Measurements from ENCODE around the gene PRIMA1. TPM values are rescaled to one million over a fixed set of nuclear protein-coding genes. Genes with fewer than 3 reads are reported as not detected.

Gene PRIMA1, protein sequence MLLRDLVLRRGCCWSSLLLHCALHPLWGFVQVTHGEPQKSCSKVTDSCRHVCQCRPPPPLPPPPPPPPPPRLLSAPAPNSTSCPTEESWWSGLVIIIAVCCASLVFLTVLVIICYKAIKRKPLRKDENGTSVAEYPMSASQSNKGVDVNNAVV
- 10 to 100 TPM in 1 of 2 donors, 1 to 10 TPM in 1; 10.0 to 20.8 TPM for total RNA-seq
- polyA plus RNA-seq (2013, experiment 1 of 2): 6.5 TPM
- polyA plus RNA-seq (2013, experiment 2 of 2): 5.1 TPM
- long read RNA-seq, experiment 1, partial matches to known transcripts: 0 of 8 reads
- long read RNA-seq, experiment 1, other reads (novel, unspliced or antisense): 8 of 8 reads
- long read RNA-seq, experiment 2, partial matches to known transcripts: 0 of 8 reads
- long read RNA-seq, experiment 2, other reads (novel, unspliced or antisense): 6 of 8 reads
- long read RNA-seq, experiment 3, partial matches to known transcripts: 0 of 2 reads
- long read RNA-seq, experiment 3, other reads (novel, unspliced or antisense): 2 of 2 reads
- long read RNA-seq, experiment 4, partial matches to known transcripts: 0 of 1 reads
- long read RNA-seq, experiment 4, other reads (novel, unspliced or antisense): 1 of 1 reads

DNA sequence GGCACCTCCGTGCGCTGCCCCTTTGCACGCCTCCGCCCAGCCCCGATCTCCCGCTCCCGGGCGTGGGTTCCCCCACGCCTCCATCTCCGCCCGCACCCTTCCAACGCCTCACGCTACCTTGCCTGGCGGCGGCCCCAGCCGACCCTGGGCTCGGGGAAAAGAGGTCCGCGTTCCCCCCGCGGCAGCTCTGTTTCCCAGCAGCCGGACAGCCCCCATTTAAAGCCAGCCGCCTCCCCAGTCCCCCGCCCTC, at the start of gene PRIMA1:
Gene PRIMA1, minus strand, starts transcription at position 193 of the 250 bp plus-strand sequence. CDS start 767 bp downstream, outside the sequence.
- Histone ChIP-seq H3K9ac (ENCODE audit: extremely low read depth, low read length, poor library complexity, severe bottlenecking) (peak within 1 kb of the TSS; percentile 61), H3K36me3 (ENCODE audit: control insufficient read depth, insufficient read depth, low read length) (peaks cover 5% of the 10 kb centered on the region), H3K4me3 (ENCODE audit: low read length) (peak within 1 kb of the TSS; percentile 92), H3K27me3 (ENCODE audit: control insufficient read depth, insufficient read depth, low read length, poor library complexity, severe bottlenecking) (peaks cover 5% of the 10 kb centered on the region), H3K27ac (ENCODE audit: low read depth, low read length) (peak within 1 kb of the TSS; percentile 36), H3K9me3 (ENCODE audit: control insufficient read depth, low read length) (no peaks in the 10 kb centered on the region), H3K4me1 (ENCODE audit: control insufficient read depth, insufficient read depth, low read length) (peaks cover 14% of the 10 kb centered on the region)
- Mint-ChIP-seq H3K27ac (peak within 1 kb of the TSS; percentile 92), H3K27me3 (ENCODE audit: insufficient read depth) (peaks cover 35% of the 10 kb centered on the region), H3K4me1 (peaks cover 41% of the 10 kb centered on the region), H3K4me3 (peak within 1 kb of the TSS; percentile 85), H3K9me3 (peaks cover 2% of the 10 kb centered on the region), H3K36me3 (ENCODE audit: low read depth) (peaks cover 23% of the 10 kb centered on the region)
- TF ChIP-seq, protein P1, sequence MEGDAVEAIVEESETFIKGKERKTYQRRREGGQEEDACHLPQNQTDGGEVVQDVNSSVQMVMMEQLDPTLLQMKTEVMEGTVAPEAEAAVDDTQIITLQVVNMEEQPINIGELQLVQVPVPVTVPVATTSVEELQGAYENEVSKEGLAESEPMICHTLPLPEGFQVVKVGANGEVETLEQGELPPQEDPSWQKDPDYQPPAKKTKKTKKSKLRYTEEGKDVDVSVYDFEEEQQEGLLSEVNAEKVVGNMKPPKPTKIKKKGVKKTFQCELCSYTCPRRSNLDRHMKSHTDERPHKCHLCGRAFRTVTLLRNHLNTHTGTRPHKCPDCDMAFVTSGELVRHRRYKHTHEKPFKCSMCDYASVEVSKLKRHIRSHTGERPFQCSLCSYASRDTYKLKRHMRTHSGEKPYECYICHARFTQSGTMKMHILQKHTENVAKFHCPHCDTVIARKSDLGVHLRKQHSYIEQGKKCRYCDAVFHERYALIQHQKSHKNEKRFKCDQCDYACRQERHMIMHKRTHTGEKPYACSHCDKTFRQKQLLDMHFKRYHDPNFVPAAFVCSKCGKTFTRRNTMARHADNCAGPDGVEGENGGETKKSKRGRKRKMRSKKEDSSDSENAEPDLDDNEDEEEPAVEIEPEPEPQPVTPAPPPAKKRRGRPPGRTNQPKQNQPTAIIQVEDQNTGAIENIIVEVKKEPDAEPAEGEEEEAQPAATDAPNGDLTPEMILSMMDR (conservative IDR thresholded peaks at IDR 0.05): no peak
- 0% methylated on average over 4 to 24 of the region's 24 CpGs for WGBS, 2 experiments (ENCODE audit: insufficient coverage in 1 of 2, insufficient read length in 1 of 2)
- peak; percentile 83 for DNase-seq

DNA sequence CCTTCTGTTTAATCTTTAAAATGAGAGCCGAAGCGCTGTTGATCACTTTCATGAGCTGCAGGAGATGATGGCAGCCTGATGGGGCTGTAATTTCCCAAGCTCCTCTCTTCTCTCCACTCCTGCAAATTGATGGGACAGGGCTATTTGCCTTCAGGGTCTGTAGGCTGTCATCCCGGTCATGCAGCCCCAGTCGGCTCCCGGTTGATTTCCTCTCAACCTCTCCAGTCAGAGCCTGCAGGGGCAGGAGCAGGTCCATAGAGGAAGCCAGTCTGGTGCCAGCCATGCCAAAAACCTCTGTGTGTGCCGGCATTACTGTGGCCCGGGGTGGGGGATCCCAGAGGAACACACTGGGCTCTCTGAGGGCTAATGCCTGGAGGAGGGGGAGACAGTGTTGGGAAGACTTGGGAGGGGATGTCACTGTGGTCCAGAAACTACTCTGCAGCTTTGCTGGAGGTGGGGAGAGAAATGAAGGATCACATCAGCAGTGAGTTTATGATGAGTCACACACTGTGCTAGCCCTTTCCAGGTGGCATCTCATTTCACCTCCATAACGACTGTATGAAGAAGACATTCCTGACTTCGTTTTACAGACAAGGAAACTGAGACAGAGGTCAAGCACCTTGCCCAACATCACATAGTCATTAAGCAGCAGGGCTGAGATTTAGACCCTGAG, 46.5 kb upstream of the PRIMA1 start:
- Mint-ChIP-seq H3K27ac (no peak overlapping the region), H3K4me1 (no peaks in the 10 kb centered on the region), H3K4me3 (no peak overlapping the region), H3K36me3 (ENCODE audit: low read depth) (no peaks in the 10 kb centered on the region), H3K9me3 (no peaks in the 10 kb centered on the region), H3K27me3 (ENCODE audit: insufficient read depth) (no peaks in the 10 kb centered on the region)
- WGBS, 2 experiments (ENCODE audit: insufficient coverage in 1 of 2, insufficient read length in 1 of 2): 88 to 91% methylated on average over 9 of the region's 9 CpGs
- Histone ChIP-seq H3K27ac (ENCODE audit: low read depth, low read length) (no peak overlapping the region), H3K9me3 (ENCODE audit: control insufficient read depth, low read length) (no peaks in the 10 kb centered on the region), H3K9ac (ENCODE audit: extremely low read depth, low read length, poor library complexity, severe bottlenecking) (no peak overlapping the region), H3K36me3 (ENCODE audit: control insufficient read depth, insufficient read depth, low read length) (no peaks in the 10 kb centered on the region), H3K27me3 (ENCODE audit: control insufficient read depth, insufficient read depth, low read length, poor library complexity, severe bottlenecking) (no peaks in the 10 kb centered on the region), H3K4me1 (ENCODE audit: control insufficient read depth, insufficient read depth, low read length) (no peaks in the 10 kb centered on the region), H3K4me3 (ENCODE audit: low read length) (no peak overlapping the region)
- DNase-seq: no peak
- TF ChIP-seq, protein P1 (conservative IDR thresholded peaks at IDR 0.05): no peak

DNA sequence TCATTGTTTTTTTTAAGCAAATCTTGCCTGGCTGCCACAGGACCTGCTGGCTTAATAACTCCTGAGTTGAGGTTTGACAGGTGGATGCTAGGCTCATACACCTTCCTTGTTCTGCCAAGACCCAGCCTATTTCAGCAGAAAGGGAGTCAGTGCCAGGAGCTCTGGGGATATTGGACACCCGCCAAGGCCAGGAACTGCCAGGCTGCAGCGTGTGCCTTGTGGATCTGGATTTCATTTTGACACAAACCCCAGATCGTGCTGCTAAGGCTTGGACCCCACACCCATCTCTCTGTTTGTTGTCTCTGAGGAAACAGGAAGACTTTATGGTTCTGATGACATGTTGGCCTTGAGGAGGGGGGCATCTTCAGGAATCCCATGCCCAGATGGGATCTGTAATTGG, 44.4 kb upstream of the PRIMA1 start:
- Histone ChIP-seq H3K4me3 (ENCODE audit: low read length) (no peak overlapping the region), H3K9ac (ENCODE audit: extremely low read depth, low read length, poor library complexity, severe bottlenecking) (no peak overlapping the region), H3K27me3 (ENCODE audit: control insufficient read depth, insufficient read depth, low read length, poor library complexity, severe bottlenecking) (no peaks in the 10 kb centered on the region), H3K36me3 (ENCODE audit: control insufficient read depth, insufficient read depth, low read length) (no peaks in the 10 kb centered on the region), H3K27ac (ENCODE audit: low read depth, low read length) (no peak overlapping the region), H3K9me3 (ENCODE audit: control insufficient read depth, low read length) (no peaks in the 10 kb centered on the region), H3K4me1 (ENCODE audit: control insufficient read depth, insufficient read depth, low read length) (no peaks in the 10 kb centered on the region)
- Mint-ChIP-seq H3K36me3 (ENCODE audit: low read depth) (no peaks in the 10 kb centered on the region), H3K9me3 (no peaks in the 10 kb centered on the region), H3K27me3 (ENCODE audit: insufficient read depth) (no peaks in the 10 kb centered on the region), H3K4me3 (no peak overlapping the region), H3K27ac (no peak overlapping the region), H3K4me1 (no peaks in the 10 kb centered on the region)
- TF ChIP-seq, protein P1 (conservative IDR thresholded peaks at IDR 0.05): no peak
- 94 to 100% methylated on average over 3 of the region's 3 CpGs for WGBS, 2 experiments (ENCODE audit: insufficient coverage in 1 of 2, insufficient read length in 1 of 2)
- DNase-seq: no peak

Data from endodermal cell (in vitro differentiated cells).